ENCODE results near the gene ST6GAL2. TPM values are rescaled to one million over a fixed set of nuclear protein-coding genes. Genes with fewer than 3 reads are reported as not detected.

ST6GAL2 gene
- total and polyA plus RNA-seq, 2 experiments from 2014 or later, result 13.4 to 25.7 TPM

- TF ChIP-seq EZH2 (IDR thresholded peaks at IDR 0.05; ENCODE audit: low read depth, unreplicated experiment) (no peak), REST (IDR thresholded peaks at IDR 0.05; ENCODE audit: unreplicated experiment) (no peak), CTCF (conservative IDR thresholded peaks at IDR 0.05; ENCODE audit: low read depth in 2 of 2) (no peak)
Observed at GRCh38 chr2:106782681-106783080, 103.3 kb downstream of the ST6GAL2 start (continued).

GRCh38 chr2:106781196-106781595, 104.8 kb downstream of the ST6GAL2 start:
- Mint-ChIP-seq H3K27me3 (ENCODE audit: insufficient read depth, low read depth, poor library complexity) (peaks cover 3% of the 10 kb centered on the region), H3K27ac (no peak overlapping the region), H3K4me3 (no peak overlapping the region)

More at GRCh38 chr2:106781196-106781595, 104.8 kb downstream of the ST6GAL2 start:
- no peak overlapping the region for H2AFZ ChIP-seq
- H3K36me3 ChIP-seq (ENCODE audit: insufficient read depth), result no peaks in the 10 kb centered on the region
- Mint-ChIP-seq H3K36me3 (ENCODE audit: low read depth) (peaks cover 3% of the 10 kb centered on the region; the same call in 1 of the 3 replicates), H3K9me3 (0 out of 3 replicates have a peak, but pooled peaks cover 5% of the 10 kb centered on the region), H3K4me1 (no peaks in the 10 kb centered on the region)
- H3K4me2 ChIP-seq, result no peak overlapping the region
- no peaks in the 10 kb centered on the region for H3K4me1 ChIP-seq (ENCODE audit: insufficient read depth)
- H3K9me2 ChIP-seq (ENCODE audit: insufficient read depth), result peaks cover 3% of the 10 kb centered on the region
- H3F3A ChIP-seq (replicated peaks; ENCODE audit: low read depth), result no peaks in the 10 kb centered on the region
- H3K79me2 ChIP-seq (replicated peaks; ENCODE audit: insufficient read depth), result no peaks in the 10 kb centered on the region
- H4K20me1 ChIP-seq (replicated peaks; ENCODE audit: insufficient read depth), result no peaks in the 10 kb centered on the region
- no peak overlapping the region for H3K4me3 ChIP-seq
- H3K27me3 ChIP-seq (ENCODE audit: insufficient read depth), result no peaks in the 10 kb centered on the region
- ATAC-seq, result no peak
- TF ChIP-seq ETS1 (IDR thresholded peaks at IDR 0.05) (no peak), REST (IDR thresholded peaks at IDR 0.05; ENCODE audit: unreplicated experiment) (no peak), CTCF (conservative IDR thresholded peaks at IDR 0.05; ENCODE audit: low read depth in 2 of 2) (no peak)
- no peak for DNase-seq (ENCODE audit: low spot score)
- no peak overlapping the region for H3K27ac ChIP-seq (ENCODE audit: low read depth)
